NCI-H1092 (cell line): ENCODE measurements around the gene ATXN2L.
"Not testable (repeated sequence)": the region's sequence is repeated elsewhere in the genome, so short reads cannot be mapped to it uniquely, and the experiment has no call there.

Source experiments
- DNase-seq: peaks from one replicate; lab custom pipeline; 2025; lab: John Stamatoyannopoulos, UW

Gene ATXN2L

GRCh38 chr16:28822520-28823290 is at the start of gene ATXN2L:
TSS of gene ATXN2L (plus strand) at chr16:28822999. CDS start at chr16:28823260, 261 bp downstream.
- DNase-seq = peak; percentile 93

- DNase-seq = not testable (repeated sequence)
These were observed 41.1 kb upstream of the ATXN2L start for GRCh38 chr16:28781697-28782096.

- not testable (repeated sequence) for DNase-seq
These were observed 40.4 kb upstream of the ATXN2L start for GRCh38 chr16:28782357-28782756.

GRCh38 chr16:28802235-28803019 is 20.4 kb upstream of the ATXN2L start:
- not testable (repeated sequence) for DNase-seq

GRCh38 chr16:28807445-28808120 is 15.2 kb upstream of the ATXN2L start:
- not testable (repeated sequence) for DNase-seq

GRCh38 chr16:28820016-28820415 is 2.8 kb upstream of the ATXN2L start:
- DNase-seq = no peak

- not testable (repeated sequence) for DNase-seq
These were observed 2.3 kb upstream of the ATXN2L start for GRCh38 chr16:28820546-28820945.

- DNase-seq = no peak
These were observed 802 bp upstream of the ATXN2L start for GRCh38 chr16:28821874-28822519.

GRCh38 chr16:28823291-28823872 is 583 bp downstream of the ATXN2L start:
- no peak for DNase-seq

GRCh38 chr16:28823873-28824716 is 1.3 kb downstream of the ATXN2L start:
- DNase-seq = peak; percentile 97

- no peak for DNase-seq
These were observed 1.8 kb downstream of the ATXN2L start for GRCh38 chr16:28824717-28824973.

- no peak for DNase-seq
These were observed 3.3 kb downstream of the ATXN2L start for GRCh38 chr16:28826141-28826540.

- DNase-seq = no peak
These were observed 6.9 kb downstream of the ATXN2L start for GRCh38 chr16:28829747-28830146.

- no peak for DNase-seq
These were observed 7.7 kb downstream of the ATXN2L start for GRCh38 chr16:28830531-28830930.

GRCh38 chr16:28834349-28834748 is 11.6 kb downstream of the ATXN2L start:
- no peak for DNase-seq

GRCh38 chr16:28834873-28835863 is 12.4 kb downstream of the ATXN2L start:
- no peak for DNase-seq

GRCh38 chr16:28835864-28836760 is 13.3 kb downstream of the ATXN2L start:
- DNase-seq = no peak

GRCh38 chr16:28836761-28837064 is 13.9 kb downstream of the ATXN2L start:
- no peak for DNase-seq
